ENCODE measurements around the gene HMCN1.

GRCh38 chr1:185686821-185687778, 47.1 kb upstream of the HMCN1 start:
- no peak for TF ChIP-seq CTCF (IDR thresholded peaks at IDR 0.05)
- no peak for TF ChIP-seq POLR2A (IDR thresholded peaks at IDR 0.05)
- TF ChIP-seq EP300 (IDR thresholded peaks at IDR 0.05), result no peak
